Liver (tissue), 3 donors: Measurements from ENCODE around the gene KRTAP4-7.
"Not testable (repeated sequence)": the region's sequence is repeated elsewhere in the genome, so short reads cannot be mapped to it uniquely, and the experiment has no call there.

Source experiments
- ATF3 ChIP-seq: IDR thresholded peaks from 2 replicates; pipeline ENCODE4 v1.6.1; 2016; ENCODE audit warnings: antibody characterized with exemption
- FOXA1 ChIP-seq: IDR thresholded peaks from 2 replicates; pipeline ENCODE4 v1.6.1; 2016; ENCODE audit warnings: antibody characterized with exemption
- GABPA ChIP-seq, 2 donors: IDR thresholded peaks in 1 of 2; conservative IDR thresholded peaks in 1 of 2; 2 replicates each; pipeline ENCODE4 v1.6.1; 2016; ENCODE audit warnings: antibody characterized with exemption in 2 of 2, mild to moderate bottlenecking in 1 of 2, moderate library complexity in 1 of 2
- HNF4A ChIP-seq, 2 donors: conservative IDR thresholded peaks; 2 replicates each; pipeline ENCODE4 v1.6.1; 2016; ENCODE audit warnings: antibody characterized with exemption in 2 of 2, mild to moderate bottlenecking in 2 of 2
- SP1 ChIP-seq: IDR thresholded peaks from 2 replicates; pipeline ENCODE4 v1.6.1; 2018; ENCODE audit warnings: antibody characterized with exemption, mild to moderate bottlenecking
- TF ChIP-seq, protein P1 (sequence below): fragments of 150-350 bp; IDR thresholded peaks from 2 replicates; pipeline ENCODE4 v1.5.1; 2017; ENCODE audit warnings: improper control_type of control experiment, low read depth, low read length; ENCODE audit not compliant: missing input control
- TF ChIP-seq, protein P2 (sequence below): IDR thresholded peaks from 2 replicates; pipeline ENCODE4 v1.6.1; 2016; ENCODE audit warnings: antibody characterized with exemption
- TF ChIP-seq, protein P3 (sequence below): IDR thresholded peaks from 2 replicates; pipeline ENCODE4 v1.6.1; 2016; ENCODE audit warnings: antibody characterized with exemption, mild to moderate bottlenecking
- donor health status: healthy.
- donor health status: healthy.

GRCh38 chr17:41065016-41065689, 18.8 kb upstream of the KRTAP4-7 start:
- TF ChIP-seq, protein P1, sequence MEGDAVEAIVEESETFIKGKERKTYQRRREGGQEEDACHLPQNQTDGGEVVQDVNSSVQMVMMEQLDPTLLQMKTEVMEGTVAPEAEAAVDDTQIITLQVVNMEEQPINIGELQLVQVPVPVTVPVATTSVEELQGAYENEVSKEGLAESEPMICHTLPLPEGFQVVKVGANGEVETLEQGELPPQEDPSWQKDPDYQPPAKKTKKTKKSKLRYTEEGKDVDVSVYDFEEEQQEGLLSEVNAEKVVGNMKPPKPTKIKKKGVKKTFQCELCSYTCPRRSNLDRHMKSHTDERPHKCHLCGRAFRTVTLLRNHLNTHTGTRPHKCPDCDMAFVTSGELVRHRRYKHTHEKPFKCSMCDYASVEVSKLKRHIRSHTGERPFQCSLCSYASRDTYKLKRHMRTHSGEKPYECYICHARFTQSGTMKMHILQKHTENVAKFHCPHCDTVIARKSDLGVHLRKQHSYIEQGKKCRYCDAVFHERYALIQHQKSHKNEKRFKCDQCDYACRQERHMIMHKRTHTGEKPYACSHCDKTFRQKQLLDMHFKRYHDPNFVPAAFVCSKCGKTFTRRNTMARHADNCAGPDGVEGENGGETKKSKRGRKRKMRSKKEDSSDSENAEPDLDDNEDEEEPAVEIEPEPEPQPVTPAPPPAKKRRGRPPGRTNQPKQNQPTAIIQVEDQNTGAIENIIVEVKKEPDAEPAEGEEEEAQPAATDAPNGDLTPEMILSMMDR = not testable (repeated sequence)
- TF ChIP-seq, protein P2, sequence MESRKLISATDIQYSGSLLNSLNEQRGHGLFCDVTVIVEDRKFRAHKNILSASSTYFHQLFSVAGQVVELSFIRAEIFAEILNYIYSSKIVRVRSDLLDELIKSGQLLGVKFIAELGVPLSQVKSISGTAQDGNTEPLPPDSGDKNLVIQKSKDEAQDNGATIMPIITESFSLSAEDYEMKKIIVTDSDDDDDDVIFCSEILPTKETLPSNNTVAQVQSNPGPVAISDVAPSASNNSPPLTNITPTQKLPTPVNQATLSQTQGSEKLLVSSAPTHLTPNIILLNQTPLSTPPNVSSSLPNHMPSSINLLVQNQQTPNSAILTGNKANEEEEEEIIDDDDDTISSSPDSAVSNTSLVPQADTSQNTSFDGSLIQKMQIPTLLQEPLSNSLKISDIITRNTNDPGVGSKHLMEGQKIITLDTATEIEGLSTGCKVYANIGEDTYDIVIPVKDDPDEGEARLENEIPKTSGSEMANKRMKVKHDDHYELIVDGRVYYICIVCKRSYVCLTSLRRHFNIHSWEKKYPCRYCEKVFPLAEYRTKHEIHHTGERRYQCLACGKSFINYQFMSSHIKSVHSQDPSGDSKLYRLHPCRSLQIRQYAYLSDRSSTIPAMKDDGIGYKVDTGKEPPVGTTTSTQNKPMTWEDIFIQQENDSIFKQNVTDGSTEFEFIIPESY = not testable (repeated sequence)
- TF ChIP-seq, protein P3, sequence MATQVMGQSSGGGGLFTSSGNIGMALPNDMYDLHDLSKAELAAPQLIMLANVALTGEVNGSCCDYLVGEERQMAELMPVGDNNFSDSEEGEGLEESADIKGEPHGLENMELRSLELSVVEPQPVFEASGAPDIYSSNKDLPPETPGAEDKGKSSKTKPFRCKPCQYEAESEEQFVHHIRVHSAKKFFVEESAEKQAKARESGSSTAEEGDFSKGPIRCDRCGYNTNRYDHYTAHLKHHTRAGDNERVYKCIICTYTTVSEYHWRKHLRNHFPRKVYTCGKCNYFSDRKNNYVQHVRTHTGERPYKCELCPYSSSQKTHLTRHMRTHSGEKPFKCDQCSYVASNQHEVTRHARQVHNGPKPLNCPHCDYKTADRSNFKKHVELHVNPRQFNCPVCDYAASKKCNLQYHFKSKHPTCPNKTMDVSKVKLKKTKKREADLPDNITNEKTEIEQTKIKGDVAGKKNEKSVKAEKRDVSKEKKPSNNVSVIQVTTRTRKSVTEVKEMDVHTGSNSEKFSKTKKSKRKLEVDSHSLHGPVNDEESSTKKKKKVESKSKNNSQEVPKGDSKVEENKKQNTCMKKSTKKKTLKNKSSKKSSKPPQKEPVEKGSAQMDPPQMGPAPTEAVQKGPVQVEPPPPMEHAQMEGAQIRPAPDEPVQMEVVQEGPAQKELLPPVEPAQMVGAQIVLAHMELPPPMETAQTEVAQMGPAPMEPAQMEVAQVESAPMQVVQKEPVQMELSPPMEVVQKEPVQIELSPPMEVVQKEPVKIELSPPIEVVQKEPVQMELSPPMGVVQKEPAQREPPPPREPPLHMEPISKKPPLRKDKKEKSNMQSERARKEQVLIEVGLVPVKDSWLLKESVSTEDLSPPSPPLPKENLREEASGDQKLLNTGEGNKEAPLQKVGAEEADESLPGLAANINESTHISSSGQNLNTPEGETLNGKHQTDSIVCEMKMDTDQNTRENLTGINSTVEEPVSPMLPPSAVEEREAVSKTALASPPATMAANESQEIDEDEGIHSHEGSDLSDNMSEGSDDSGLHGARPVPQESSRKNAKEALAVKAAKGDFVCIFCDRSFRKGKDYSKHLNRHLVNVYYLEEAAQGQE = not testable (repeated sequence)
- not testable (repeated sequence) for TF ChIP-seq SP1; ATF3; FOXA1; GABPA (IDR thresholded peaks at IDR 0.05 in 1 of 2, conservative IDR thresholded peaks at IDR 0.05 in 1 of 2); HNF4A (conservative IDR thresholded peaks at IDR 0.05)
